HCT116 (cell line): ENCODE measurements around the gene RTN4RL2. TPM values are rescaled to one million over a fixed set of nuclear protein-coding genes. Genes with fewer than 3 reads are reported as not detected.

ENCODE experiments used
- ATAC-seq: fragments of 200-7000 bp; cut with Tn5 transposase; 2 replicates; pipeline ENCODE4 v1.9.1; 2020; ENCODE audit warnings: mild to moderate bottlenecking, moderate library complexity
- BruUV-seq: library from RNA; stranded (reverse); fragments of 400-500 nt; replicated peaks from 2 replicates; lab custom pipeline; 2021; lab: Mats Ljungman, UMichigan
- CTCF ChIA-PET: fragments of 300-600 bp; sonication (Branson Sonifier 250); formaldehyde crosslinking; loops from one replicate; lab custom pipeline; 2021; ENCODE audit warnings: antibody characterized with exemption; lab: Charles Lee
- POLR2A ChIA-PET: fragments of 300-600, 350-600 bp; sonication (Branson Sonifier 250); formaldehyde crosslinking; loops from one replicate; lab custom pipeline; 2021; ENCODE audit warnings: antibody characterized with exemption; lab: Charles Lee
- RAD21 ChIA-PET, 2 experiments: fragments of 300-600 bp; sonication (Branson Sonifier 250); formaldehyde crosslinking; loops; one replicate each; lab custom pipeline; 2023; ENCODE audit warnings: low total read pairs in 2 of 2; ENCODE audit not compliant: uncharacterized antibody in 2 of 2, unreplicated experiment in 2 of 2, low non-redundant PET in 1 of 2; lab: Charles Lee
- DNase-seq: peaks from one replicate; pipeline ENCODE4 v3.0.0-alpha.2; 2010; ENCODE audit warnings: low read depth, low spot score
- H2AFZ ChIP-seq: fragments of 200-600 bp; shearing (Covaris generic), sonication (generic); 2 replicates; pipeline ENCODE4 v1.6.1; 2017; ENCODE audit warnings: low read depth, mixed run types, mixed read lengths, antibody characterized with exemption, low read length; ENCODE audit not compliant: poor library complexity, severe bottlenecking
- H3K27ac ChIP-seq: 2 replicates; pipeline ENCODE4 v1.5.1; 2012; ENCODE audit warnings: low read depth, low read length
- H3K27me3 ChIP-seq: fragments of 200-600 bp; sonication (generic); 2 replicates; pipeline ENCODE4 v1.6.1; 2016; ENCODE audit warnings: mixed run types, low read length, mixed read lengths; ENCODE audit not compliant: insufficient read depth
- H3K36me3 ChIP-seq, 2 experiments: fragments of 200-500 bp in 1 of 2; fragments of 200-600 bp in 1 of 2; sonication (Bioruptor generic) in 1 of 2; sonication (generic) in 1 of 2; 2 replicates each; pipeline versions ENCODE4 v1.5.1 to v1.6.1; 2014 to 2016; ENCODE audit warnings: low read length in 2 of 2, inconsistent platforms in 1 of 2, mixed read lengths in 1 of 2, mixed run types in 1 of 2; ENCODE audit not compliant: insufficient read depth in 2 of 2, control insufficient read depth in 1 of 2
- H3K4me1 ChIP-seq, 2 experiments: fragments of 200-600 bp in 1 of 2; sonication (generic) in 1 of 2; 2 replicates each; pipeline versions ENCODE4 v1.5.1 to v1.6.1; 2012 to 2017; ENCODE audit warnings: low read length in 2 of 2, inconsistent platforms in 1 of 2, mild to moderate bottlenecking in 1 of 2, mixed read lengths in 1 of 2, mixed run types in 1 of 2, moderate library complexity in 1 of 2; ENCODE audit not compliant: insufficient read depth in 2 of 2, control insufficient read depth in 1 of 2
- H3K4me2 ChIP-seq: fragments of 200-600 bp; sonication (generic); 2 replicates; pipeline ENCODE4 v1.6.1; 2017; ENCODE audit warnings: mixed run types, low read length, mixed read lengths
- H3K4me3 ChIP-seq, 2 experiments: fragments of 200-600 bp in 1 of 2; sonication (generic) in 1 of 2; replicated peaks in 1 of 2; 2 replicates each; pipeline ENCODE4 v1.5.1; 2011 to 2016; ENCODE audit warnings: low read length in 2 of 2, control low read depth in 1 of 2, low read depth in 1 of 2, mild to moderate bottlenecking in 1 of 2, mixed read lengths in 1 of 2, mixed run types in 1 of 2
- H3K79me2 ChIP-seq: fragments of 200-600 bp; sonication (generic); 2 replicates; pipeline ENCODE4 v1.6.1; 2017; ENCODE audit warnings: mild to moderate bottlenecking, mixed run types, low read length, moderate library complexity, mixed read lengths; ENCODE audit not compliant: insufficient read depth
- H3K9ac ChIP-seq: fragments of 200-600 bp; sonication (generic); 2 replicates; pipeline ENCODE4 v1.6.1; 2016; ENCODE audit warnings: low read length, mixed read lengths
- H3K9me2 ChIP-seq: fragments of 200-600 bp; sonication (generic), shearing (Covaris generic); 2 replicates; pipeline ENCODE4 v1.6.1; 2017; ENCODE audit warnings: mixed run types, mild to moderate bottlenecking, moderate library complexity; ENCODE audit not compliant: insufficient read depth
- H3K9me3 ChIP-seq, 2 experiments: fragments of 200-500 bp in 1 of 2; fragments of 200-600 bp in 1 of 2; sonication (Bioruptor generic) in 1 of 2; sonication (generic) in 1 of 2; 2 replicates each; pipeline ENCODE4 v1.6.1; 2014 to 2017; ENCODE audit warnings: low read length in 2 of 2, mixed read lengths in 2 of 2, inconsistent platforms in 1 of 2, low read depth in 1 of 2, mild to moderate bottlenecking in 1 of 2, mixed run types in 1 of 2, moderate library complexity in 1 of 2; ENCODE audit not compliant: control insufficient read depth in 1 of 2, insufficient read depth in 1 of 2
- H4K20me1 ChIP-seq: fragments of 200-600 bp; sonication (generic), shearing (Covaris generic); 2 replicates; pipeline ENCODE4 v1.6.1; 2017; ENCODE audit warnings: mixed run types, mild to moderate bottlenecking, moderate library complexity; ENCODE audit not compliant: insufficient read depth
- CEBPB ChIP-seq: IDR thresholded peaks from 2 replicates; pipeline ENCODE4 v1.6.1; 2012; ENCODE audit warnings: low read depth
- EGR1 ChIP-seq: IDR thresholded peaks from 2 replicates; pipeline ENCODE4 v1.6.1; 2012; ENCODE audit warnings: low read depth
- ELF1 ChIP-seq: IDR thresholded peaks from 2 replicates; pipeline ENCODE4 v1.6.1; 2012; ENCODE audit warnings: low read depth, borderline replicate concordance
- EZH2 ChIP-seq: fragments of 200-600 bp; sonication (generic); IDR thresholded peaks from 2 replicates; pipeline ENCODE4 v1.6.1; 2017; ENCODE audit warnings: antibody characterized with exemption, mixed run types
- EZH2phosphoT487 ChIP-seq: fragments of 200-600 bp; IDR thresholded peaks from 2 replicates; pipeline ENCODE4 v1.6.1; 2018; ENCODE audit warnings: antibody characterized with exemption, borderline replicate concordance
- RAD21 ChIP-seq: IDR thresholded peaks from 2 replicates; pipeline ENCODE4 v1.6.1; 2012; ENCODE audit warnings: low read depth, mild to moderate bottlenecking
- SIN3A ChIP-seq: IDR thresholded peaks from 2 replicates; pipeline ENCODE4 v1.6.1; 2012; ENCODE audit warnings: low read depth
- SP1 ChIP-seq: IDR thresholded peaks from 2 replicates; pipeline ENCODE4 v1.6.1; 2012; ENCODE audit warnings: low read depth
- SRF ChIP-seq: IDR thresholded peaks from 2 replicates; pipeline ENCODE4 v1.6.1; 2012; ENCODE audit warnings: low read depth
- TCF7L2 ChIP-seq: IDR thresholded peaks from 2 replicates; pipeline ENCODE4 v1.7.0; 2011; ENCODE audit warnings: borderline replicate concordance, inconsistent platforms; ENCODE audit not compliant: insufficient read depth, insufficient read length; ENCODE audit errors: extremely low read depth
- YY1 ChIP-seq: IDR thresholded peaks from 2 replicates; pipeline ENCODE4 v1.6.1; 2011; ENCODE audit warnings: low read length, low read depth, moderate library complexity, mild to moderate bottlenecking; ENCODE audit not compliant: insufficient replicate concordance; ENCODE audit errors: extremely low read depth
- ZNF274 ChIP-seq: fragments of 200-500 bp; sonication (Bioruptor generic); IDR thresholded peaks from 2 replicates; pipeline ENCODE4 v1.6.1; 2014; ENCODE audit warnings: mild to moderate bottlenecking, low read depth, low read length, inconsistent platforms
- intact Hi-C: fragments of 100-400 bp; cut with micrococcal nuclease; formaldehyde crosslinking; loops from 2 replicates; pipeline ENCODE4 v1.10.0; 2022
- total RNA-seq: library from RNA; stranded (reverse); gene quantifications from one replicate; pipeline ENCODE4 v1.2.1, GENCODE V29; 2021; ENCODE audit not compliant: unreplicated experiment
- TF ChIP-seq, protein P1 (sequence below): IDR thresholded peaks from 2 replicates; pipeline ENCODE4 v1.6.1; 2012
- TF ChIP-seq, protein P2 (sequence below): IDR thresholded peaks from 2 replicates; pipeline ENCODE4 v1.6.1; 2012
- TF ChIP-seq, protein P3 (sequence below): IDR thresholded peaks from 2 replicates; pipeline ENCODE4 v1.6.1; 2011; ENCODE audit warnings: mild to moderate bottlenecking, low read length, moderate library complexity; ENCODE audit not compliant: insufficient replicate concordance; ENCODE audit errors: extremely low read depth
- TF ChIP-seq, protein P4 (sequence below), 3 experiments: fragments of 200-600 bp in 1 of 3; sonication (generic) in 1 of 3; IDR thresholded peaks in 2 of 3; conservative IDR thresholded peaks in 1 of 3; 2 replicates each; pipeline ENCODE4 v1.5.1; 2012 to 2017; ENCODE audit warnings: low read depth in 2 of 3, low read length in 2 of 3, antibody characterized with exemption in 1 of 3, borderline replicate concordance in 1 of 3, control low read depth in 1 of 3, mild to moderate bottlenecking in 1 of 3, mixed read lengths in 1 of 3, mixed run types in 1 of 3, moderate library complexity in 1 of 3; ENCODE audit not compliant: insufficient read depth in 1 of 3

Gene RTN4RL2
- total RNA-seq, 1 experiment from 2014 or later, result 24.0 TPM

DNA sequence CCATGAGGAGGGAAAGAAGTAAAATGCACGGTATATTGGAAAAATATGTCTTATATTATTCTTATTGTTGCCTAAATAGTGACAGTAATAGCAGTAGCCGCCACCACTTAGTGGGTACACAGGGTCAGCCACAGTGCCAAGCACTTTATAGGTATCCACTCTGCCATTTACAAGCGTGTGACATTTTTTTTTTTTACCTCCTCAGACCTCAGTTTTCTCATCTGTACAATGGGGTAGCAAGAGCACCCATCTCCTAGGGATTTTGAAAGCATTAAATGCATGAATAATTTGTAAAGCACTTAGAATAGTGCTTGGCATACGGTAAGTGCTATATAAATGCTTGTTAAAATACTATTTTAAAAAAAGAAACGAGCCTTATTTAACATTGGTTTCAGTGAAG is 8.9 kb downstream of the RTN4RL2 start:
- no peaks in the 10 kb centered on the region for H4K20me1 ChIP-seq
- H3K4me1 ChIP-seq, result no peaks in the 10 kb centered on the region
- no peaks in the 10 kb centered on the region for H3K9me3 ChIP-seq
- no peak overlapping the region for H2AFZ ChIP-seq
- ATAC-seq (no peak), DNase-seq (no peak)
- H3K4me2 ChIP-seq, result no peak overlapping the region
- no peaks in the 10 kb centered on the region for H3K9me2 ChIP-seq
- ChIA-PET RAD21 (no interaction called here), CTCF (no interaction called here), POLR2A (no interaction called here)
- no TSS peak for BruUV-seq
- no peak overlapping the region for H3K27ac ChIP-seq
- H3K36me3 ChIP-seq, result peaks cover 0 to 5% of the 10 kb centered on the region in 2 experiments; a peak in 2 of 4 replicates
- H3K9ac ChIP-seq, result no peak overlapping the region
- H3K79me2 ChIP-seq, result no peaks in the 10 kb centered on the region
- no peaks in the 10 kb centered on the region for H3K27me3 ChIP-seq
- TF ChIP-seq TCF7L2, result no peak
- TF ChIP-seq SP1, result no peak
- no peak for TF ChIP-seq ELF1
- no peak for TF ChIP-seq YY1
- no peak for TF ChIP-seq CEBPB
- TF ChIP-seq EZH2phosphoT487, result no peak
- TF ChIP-seq EZH2, result no peak
- no peak for TF ChIP-seq EGR1
- TF ChIP-seq, protein P1, sequence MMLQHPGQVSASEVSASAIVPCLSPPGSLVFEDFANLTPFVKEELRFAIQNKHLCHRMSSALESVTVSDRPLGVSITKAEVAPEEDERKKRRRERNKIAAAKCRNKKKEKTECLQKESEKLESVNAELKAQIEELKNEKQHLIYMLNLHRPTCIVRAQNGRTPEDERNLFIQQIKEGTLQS, result no peak
- H3K4me3 ChIP-seq, result no peak overlapping the region
- intact Hi-C loops, result no loop called here

DNA sequence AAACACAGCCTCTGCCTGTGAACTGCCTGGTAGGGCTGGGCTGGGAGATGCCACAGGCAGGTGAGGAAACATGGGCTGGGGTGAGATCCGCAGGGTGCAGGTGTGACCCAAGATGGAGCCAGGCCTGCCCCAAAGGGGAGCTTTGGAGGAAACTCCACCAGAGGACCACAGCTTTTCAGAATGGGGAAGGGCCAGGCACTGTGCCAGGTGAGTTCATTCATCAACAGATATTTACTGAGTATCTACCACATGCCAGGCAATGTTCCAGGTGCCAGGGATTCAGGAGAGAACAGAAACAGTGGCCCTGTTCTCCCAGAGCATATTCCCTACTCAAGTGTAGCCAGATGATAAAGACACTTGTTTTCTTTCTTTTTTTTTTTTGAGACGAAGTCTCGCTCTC is 11.2 kb downstream of the RTN4RL2 start:
- Histone ChIP-seq H3K27me3 (no peaks in the 10 kb centered on the region), H2AFZ (no peak overlapping the region), H3K9ac (no peak overlapping the region), H3K27ac (no peak overlapping the region), H3K9me3 (no peaks in the 10 kb centered on the region), H3K4me2 (no peak overlapping the region), H3K4me1 (no peaks in the 10 kb centered on the region), H3K4me3 (no peak overlapping the region), H3K79me2 (no peaks in the 10 kb centered on the region), H3K36me3 (peaks cover 0 to 5% of the 10 kb centered on the region in 2 experiments; a peak in 2 of 4 replicates), H4K20me1 (no peaks in the 10 kb centered on the region), H3K9me2 (no peaks in the 10 kb centered on the region)
- BruUV-seq, result no TSS peak
- ATAC-seq (no peak), DNase-seq (no peak)
- POLR2A ChIA-PET, result no interaction called here
- RAD21 ChIA-PET, result no interaction called here
- intact Hi-C loops, result no loop called here
- CTCF ChIA-PET, result no interaction called here
- TF ChIP-seq TCF7L2, result no peak
- no peak for TF ChIP-seq EGR1
- TF ChIP-seq, protein P2, sequence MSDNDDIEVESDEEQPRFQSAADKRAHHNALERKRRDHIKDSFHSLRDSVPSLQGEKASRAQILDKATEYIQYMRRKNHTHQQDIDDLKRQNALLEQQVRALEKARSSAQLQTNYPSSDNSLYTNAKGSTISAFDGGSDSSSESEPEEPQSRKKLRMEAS, result no peak
- TF ChIP-seq, protein P3, sequence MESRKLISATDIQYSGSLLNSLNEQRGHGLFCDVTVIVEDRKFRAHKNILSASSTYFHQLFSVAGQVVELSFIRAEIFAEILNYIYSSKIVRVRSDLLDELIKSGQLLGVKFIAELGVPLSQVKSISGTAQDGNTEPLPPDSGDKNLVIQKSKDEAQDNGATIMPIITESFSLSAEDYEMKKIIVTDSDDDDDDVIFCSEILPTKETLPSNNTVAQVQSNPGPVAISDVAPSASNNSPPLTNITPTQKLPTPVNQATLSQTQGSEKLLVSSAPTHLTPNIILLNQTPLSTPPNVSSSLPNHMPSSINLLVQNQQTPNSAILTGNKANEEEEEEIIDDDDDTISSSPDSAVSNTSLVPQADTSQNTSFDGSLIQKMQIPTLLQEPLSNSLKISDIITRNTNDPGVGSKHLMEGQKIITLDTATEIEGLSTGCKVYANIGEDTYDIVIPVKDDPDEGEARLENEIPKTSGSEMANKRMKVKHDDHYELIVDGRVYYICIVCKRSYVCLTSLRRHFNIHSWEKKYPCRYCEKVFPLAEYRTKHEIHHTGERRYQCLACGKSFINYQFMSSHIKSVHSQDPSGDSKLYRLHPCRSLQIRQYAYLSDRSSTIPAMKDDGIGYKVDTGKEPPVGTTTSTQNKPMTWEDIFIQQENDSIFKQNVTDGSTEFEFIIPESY, result no peak
- TF ChIP-seq, protein P4, sequence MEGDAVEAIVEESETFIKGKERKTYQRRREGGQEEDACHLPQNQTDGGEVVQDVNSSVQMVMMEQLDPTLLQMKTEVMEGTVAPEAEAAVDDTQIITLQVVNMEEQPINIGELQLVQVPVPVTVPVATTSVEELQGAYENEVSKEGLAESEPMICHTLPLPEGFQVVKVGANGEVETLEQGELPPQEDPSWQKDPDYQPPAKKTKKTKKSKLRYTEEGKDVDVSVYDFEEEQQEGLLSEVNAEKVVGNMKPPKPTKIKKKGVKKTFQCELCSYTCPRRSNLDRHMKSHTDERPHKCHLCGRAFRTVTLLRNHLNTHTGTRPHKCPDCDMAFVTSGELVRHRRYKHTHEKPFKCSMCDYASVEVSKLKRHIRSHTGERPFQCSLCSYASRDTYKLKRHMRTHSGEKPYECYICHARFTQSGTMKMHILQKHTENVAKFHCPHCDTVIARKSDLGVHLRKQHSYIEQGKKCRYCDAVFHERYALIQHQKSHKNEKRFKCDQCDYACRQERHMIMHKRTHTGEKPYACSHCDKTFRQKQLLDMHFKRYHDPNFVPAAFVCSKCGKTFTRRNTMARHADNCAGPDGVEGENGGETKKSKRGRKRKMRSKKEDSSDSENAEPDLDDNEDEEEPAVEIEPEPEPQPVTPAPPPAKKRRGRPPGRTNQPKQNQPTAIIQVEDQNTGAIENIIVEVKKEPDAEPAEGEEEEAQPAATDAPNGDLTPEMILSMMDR (IDR thresholded peaks at IDR 0.05 in 2 of 3, conservative IDR thresholded peaks at IDR 0.05 in 1 of 3; ENCODE audit: borderline replicate concordance in 1 of 3, insufficient read depth in 1 of 3, low read depth in 2 of 3, low read length in 2 of 3), result no peak
- no peak for TF ChIP-seq ZNF274
- TF ChIP-seq SP1, result no peak
- no peak for TF ChIP-seq SIN3A
- TF ChIP-seq EZH2phosphoT487, result no peak
- no peak for TF ChIP-seq SRF
- no peak for TF ChIP-seq RAD21
